ENCODE measurements around the gene CHMP6.

GRCh38 chr17:81037798-81038733, 46.4 kb downstream of the CHMP6 start:
- TF ChIP-seq CTCF (IDR thresholded peaks at IDR 0.05) (no peak), POLR2A (IDR thresholded peaks at IDR 0.05) (no peak), EP300 (IDR thresholded peaks at IDR 0.05) (no peak)

Measured in suprapubic skin (tissue), 3 donors.